GM20000 (cell line): ENCODE results near the gene MT1H.

Experiments used
- DNase-seq: peaks from one replicate; pipeline ENCODE4 v3.0.0; 2012; ENCODE audit warnings: low spot score
- TF ChIP-seq, protein P1 (sequence below): IDR thresholded peaks from 2 replicates; pipeline ENCODE4 v1.5.1; 2012; ENCODE audit warnings: mild to moderate bottlenecking, control low read depth; ENCODE audit errors: extremely low read depth, missing control alignments

Gene MT1H

DNA sequence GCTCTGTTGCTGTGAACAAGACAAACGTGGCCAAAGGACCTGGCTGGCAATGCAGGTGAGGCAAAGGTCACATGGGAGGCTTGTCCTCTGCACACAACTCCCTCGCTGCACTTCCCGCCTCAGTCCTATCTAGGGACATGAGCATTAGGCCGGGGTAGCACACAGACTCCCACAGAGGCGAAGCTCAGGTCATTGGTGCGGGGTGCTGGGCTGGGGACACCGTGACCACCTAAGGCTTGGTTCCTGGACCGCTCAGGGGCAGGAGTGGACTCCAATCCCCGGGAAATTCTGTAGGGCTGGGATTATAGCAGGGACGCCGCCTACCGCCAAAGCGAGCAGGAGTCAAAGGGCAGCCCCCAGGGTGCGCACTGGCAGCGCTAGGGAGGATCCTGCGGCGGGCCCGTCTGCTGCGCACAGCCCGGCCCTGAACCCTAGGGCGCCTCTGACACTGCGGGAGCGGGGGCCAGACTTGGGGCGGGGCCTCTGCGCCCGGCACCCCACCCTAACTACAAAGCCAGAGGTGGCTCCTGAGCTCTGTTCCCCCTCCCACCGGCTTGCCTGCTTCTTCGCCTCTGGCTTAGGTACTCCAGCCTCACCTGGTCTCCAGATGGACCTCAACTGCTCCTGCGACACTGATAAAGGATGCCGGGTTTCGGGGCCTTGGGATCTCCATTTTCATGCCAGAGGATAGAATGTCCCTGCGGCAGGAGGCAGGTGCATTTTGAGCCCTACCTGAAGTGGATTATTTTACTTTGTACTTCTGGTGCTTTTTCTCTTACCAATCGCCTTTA lies 21.8 kb upstream of the MT1H start:
- no peak for DNase-seq
- TF ChIP-seq, protein P1, sequence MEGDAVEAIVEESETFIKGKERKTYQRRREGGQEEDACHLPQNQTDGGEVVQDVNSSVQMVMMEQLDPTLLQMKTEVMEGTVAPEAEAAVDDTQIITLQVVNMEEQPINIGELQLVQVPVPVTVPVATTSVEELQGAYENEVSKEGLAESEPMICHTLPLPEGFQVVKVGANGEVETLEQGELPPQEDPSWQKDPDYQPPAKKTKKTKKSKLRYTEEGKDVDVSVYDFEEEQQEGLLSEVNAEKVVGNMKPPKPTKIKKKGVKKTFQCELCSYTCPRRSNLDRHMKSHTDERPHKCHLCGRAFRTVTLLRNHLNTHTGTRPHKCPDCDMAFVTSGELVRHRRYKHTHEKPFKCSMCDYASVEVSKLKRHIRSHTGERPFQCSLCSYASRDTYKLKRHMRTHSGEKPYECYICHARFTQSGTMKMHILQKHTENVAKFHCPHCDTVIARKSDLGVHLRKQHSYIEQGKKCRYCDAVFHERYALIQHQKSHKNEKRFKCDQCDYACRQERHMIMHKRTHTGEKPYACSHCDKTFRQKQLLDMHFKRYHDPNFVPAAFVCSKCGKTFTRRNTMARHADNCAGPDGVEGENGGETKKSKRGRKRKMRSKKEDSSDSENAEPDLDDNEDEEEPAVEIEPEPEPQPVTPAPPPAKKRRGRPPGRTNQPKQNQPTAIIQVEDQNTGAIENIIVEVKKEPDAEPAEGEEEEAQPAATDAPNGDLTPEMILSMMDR, result no peak

DNA sequence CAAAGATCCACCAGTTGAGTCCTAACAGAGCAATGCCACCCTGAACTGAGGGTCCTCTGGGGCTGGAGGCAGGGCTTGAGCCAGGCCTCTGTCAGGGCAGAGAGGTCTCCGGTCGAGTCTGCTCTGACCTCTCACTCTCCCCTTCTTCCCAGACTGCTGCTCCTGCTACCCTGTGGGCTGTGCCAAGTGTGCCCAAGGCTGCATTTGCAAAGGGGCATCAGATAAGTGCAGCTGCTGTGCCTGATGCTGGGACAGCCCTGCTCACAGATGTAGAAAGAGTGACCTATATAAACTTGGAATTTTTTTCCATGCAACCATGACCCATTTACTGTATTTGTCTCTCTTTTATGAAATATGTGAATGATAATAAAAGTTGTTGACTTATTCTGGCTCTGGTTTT lies 20.3 kb upstream of the MT1H start:
- TF ChIP-seq, protein P1, result no peak
- DNase-seq, result no peak

DNA sequence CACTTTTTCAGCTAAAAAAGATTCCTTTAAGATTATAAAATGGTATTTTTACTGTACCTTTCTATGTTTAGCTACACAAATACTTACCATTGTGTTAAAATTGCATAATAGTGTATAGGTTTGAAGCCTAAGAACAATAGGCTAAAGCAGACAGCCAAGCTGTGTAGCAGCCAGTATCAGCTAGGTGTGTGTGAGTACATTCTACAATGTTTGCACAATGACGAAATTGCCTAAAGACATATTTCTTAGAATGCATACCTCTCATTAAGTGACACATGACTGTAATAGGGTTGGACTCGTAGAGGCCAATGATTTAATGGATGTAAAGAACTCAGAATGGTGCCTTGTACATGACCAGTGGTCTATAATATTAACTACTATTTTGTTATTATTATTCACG lies 19.8 kb upstream of the MT1H start:
- DNase-seq, result no peak
- TF ChIP-seq, protein P1, result no peak

DNA sequence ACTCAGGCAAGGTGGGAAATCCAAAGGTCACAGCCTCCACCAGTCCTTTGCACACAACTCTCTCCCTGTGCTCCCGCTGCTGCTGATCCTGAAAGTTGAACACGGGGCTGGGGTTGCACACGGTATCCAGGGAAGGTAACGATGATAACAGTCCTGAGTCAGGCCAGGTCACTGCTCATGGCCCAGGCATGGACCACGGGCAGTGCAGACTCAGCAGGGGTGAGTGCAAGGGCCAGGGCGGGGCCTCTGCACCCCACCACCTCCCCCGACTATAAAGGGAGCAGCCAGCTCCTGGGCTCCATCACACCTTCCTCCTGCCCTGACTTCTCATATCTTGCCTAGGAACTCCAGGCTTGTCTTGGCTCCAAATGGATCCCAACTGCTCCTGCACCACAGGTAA lies 18.0 kb upstream of the MT1H start, which contains the start of gene MT1B:
TSS of gene MT1B (plus strand) at position 301 of the 400 bp plus-strand sequence. CDS start at position 369, 68 bp downstream.
- TF ChIP-seq, protein P1, result no peak
- DNase-seq, result no peak

DNA sequence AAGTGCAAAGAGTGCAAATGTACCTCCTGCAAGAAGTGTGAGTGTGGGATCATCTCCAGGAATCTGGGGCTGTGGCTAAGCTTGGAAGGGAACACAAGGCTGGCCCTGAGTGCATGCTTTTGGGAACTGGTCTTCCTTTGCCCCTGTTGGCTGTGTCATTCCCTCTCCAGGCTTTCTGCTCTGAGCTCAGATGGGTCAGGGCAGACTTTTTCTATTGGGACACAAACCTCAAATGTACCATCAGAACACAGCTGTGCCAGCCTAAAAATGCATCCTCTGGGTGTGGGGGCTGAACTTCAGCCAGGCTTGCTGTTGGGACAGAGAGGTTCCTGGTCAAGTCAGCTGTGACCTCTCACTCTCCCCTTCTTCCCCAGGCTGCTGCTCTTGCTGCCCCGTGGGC lies 17.0 kb upstream of the MT1H start:
- TF ChIP-seq, protein P1, result no peak
- DNase-seq, result no peak

DNA sequence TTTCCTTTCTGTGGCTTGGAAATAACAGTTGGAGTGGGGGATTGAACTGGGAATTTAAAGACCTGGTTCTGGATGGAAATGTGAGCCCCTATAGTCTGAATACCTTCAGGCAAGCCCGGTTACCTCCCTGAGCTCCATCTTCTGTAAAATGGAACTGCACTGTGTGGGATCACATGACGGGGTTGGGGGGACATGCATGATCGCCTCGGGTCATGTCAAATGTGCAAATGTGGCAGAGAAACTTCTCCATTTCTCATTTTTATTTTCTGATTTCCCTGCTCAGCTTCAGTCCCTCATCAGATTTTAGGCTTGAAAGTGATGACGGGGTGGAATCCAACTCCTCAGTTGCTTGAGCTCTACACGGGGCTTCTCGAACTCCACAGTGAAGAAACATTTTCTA lies 16.4 kb upstream of the MT1H start:
- TF ChIP-seq, protein P1, result no peak
- no peak for DNase-seq

DNA sequence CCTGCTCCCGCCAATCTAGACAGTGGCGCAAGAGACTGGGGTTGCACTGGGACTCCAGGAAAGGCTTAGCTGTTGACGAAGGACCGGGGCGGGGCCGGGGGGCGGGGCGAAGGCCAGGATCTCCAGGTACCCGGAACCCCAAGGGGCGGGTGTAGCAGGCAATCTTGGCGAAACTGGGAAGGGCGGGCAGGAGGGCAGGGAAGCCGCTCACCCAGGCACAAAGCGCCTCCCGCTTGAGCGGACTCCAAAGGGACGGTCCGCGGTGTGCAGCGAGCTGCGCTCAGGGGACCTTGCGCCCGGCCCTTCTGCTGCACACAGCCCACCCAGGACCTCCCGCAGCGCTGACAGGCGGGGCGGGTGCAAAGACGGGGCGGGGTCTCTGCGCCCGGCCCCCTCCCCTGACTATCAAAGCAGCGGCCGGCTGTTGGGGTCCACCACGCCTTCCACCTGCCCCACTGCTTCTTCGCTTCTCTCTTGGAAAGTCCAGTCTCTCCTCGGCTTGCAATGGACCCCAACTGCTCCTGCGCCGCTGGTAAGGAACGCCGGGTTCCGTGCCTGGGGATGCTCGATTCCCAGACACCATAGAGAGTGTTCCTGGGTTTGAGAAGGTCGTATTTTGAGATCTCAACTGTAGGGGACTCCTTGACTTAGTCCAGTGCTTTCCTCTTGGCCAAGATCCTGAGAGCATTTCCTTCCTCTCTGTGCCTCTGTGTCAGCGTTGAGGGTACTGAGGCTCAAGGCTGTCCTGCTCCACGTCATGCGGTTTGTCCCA lies 11.9 kb upstream of the MT1H start, which contains the start of gene MT1F:
TSS of gene MT1F (plus strand) at position 405 of the 772 bp plus-strand sequence. CDS start at position 505, 100 bp downstream.
- TF ChIP-seq, protein P1, result no peak
- DNase-seq, result no peak
